GM18951 (cell line): ENCODE results near the gene RAD51B.
"Not testable (repeated sequence)": the region's sequence is repeated elsewhere in the genome, so short reads cannot be mapped to it uniquely, and the experiment has no call there.

Experiments used
- POLR2A ChIP-seq: IDR thresholded peaks from 4 replicates; pipeline ENCODE4 v1.6.1; 2011; ENCODE audit warnings: mild to moderate bottlenecking; ENCODE audit not compliant: insufficient read length, insufficient read depth; ENCODE audit errors: extremely low read depth
- in situ Hi-C: fragments of 300-500 bp; cut with MboI; formaldehyde crosslinking; loops from one replicate; pipeline ENCODE4 v1.12.0; 2022; ENCODE audit warnings: low sequenced_read_pairs, mixed read lengths, inconsistent platforms; ENCODE audit not compliant: unreplicated experiment

RAD51B gene

DNA sequence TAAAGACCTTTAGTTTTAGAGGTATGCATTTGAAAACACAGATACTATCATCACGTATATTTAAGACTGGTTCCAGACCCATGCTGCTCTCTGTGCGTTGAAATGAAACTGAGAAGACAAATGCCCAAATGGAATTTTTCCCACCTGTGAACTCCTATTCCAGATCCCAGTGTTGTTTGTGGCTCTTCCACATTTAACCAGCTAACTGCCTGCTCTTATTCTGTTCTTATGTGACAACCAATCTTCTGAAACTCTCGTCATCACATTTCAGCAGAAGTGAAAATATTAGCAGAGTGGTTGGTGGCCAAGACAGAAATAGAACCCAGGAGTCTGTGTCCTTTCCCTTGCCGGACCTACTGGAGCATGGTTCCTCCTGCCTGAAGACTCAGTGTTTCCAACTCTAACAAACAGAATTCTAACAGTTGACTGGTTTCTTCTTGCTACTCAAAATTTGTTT, 460.2 kb downstream of the RAD51B start:
- TF ChIP-seq POLR2A = peak; percentile 56
- in situ Hi-C loops = loop anchor here (10.0 kb wide), 1 partner anchor 515 kb away; the partner anchor contains the start of gene ZFP36L1

DNA sequence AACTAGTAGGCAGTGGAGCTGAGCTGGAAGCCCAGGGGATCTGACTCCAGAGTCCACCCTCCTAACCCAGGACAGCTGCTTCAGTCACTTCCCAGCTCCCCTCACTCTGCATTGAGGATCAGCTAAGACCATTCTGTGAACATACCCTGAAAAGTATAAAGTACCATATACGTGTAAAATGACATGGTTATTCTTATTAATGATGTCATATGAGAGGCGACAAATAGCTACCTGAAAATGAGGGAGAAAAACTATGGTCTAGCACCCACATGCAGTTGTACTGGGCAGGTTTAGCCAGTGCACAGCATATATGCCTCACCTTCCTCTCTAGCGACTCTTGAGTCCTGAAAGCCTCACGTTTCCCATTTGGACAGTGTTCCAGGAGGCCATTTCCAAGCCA, 461.9 kb downstream of the RAD51B start:
- TF ChIP-seq POLR2A = no peak
- in situ Hi-C loops = no loop called here

GRCh38 chr14:68282479-68283377, 463.1 kb downstream of the RAD51B start:
- in situ Hi-C loops = no loop called here
- TF ChIP-seq POLR2A = no peak

GRCh38 chr14:68283378-68284123, 464.0 kb downstream of the RAD51B start:
- TF ChIP-seq POLR2A = peak; percentile 51
- in situ Hi-C loops = no loop called here

- in situ Hi-C loops = no loop called here
- no peak for TF ChIP-seq POLR2A
These were observed 464.8 kb downstream of the RAD51B start for GRCh38 chr14:68284333-68284732.

DNA sequence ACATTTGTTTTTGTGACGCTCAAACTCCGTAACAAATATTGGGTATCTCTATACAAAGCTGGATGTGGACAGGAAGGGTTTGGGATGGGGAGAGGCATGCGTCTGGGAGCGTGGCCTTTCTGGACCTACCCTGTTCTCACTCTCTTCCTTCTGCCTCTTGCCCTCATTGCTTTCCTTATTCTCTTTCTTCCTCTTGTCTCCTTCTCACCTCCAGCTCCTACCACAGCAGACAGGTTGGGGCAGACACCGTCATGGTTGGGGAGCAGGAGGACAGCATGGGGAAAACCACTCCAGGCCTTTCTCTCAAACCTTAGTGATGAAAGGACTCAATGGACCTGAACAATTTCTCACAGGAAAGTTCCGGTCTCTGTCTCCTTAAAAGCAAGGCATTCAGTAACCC, 465.3 kb downstream of the RAD51B start:
- in situ Hi-C loops = no loop called here
- TF ChIP-seq POLR2A = no peak

DNA sequence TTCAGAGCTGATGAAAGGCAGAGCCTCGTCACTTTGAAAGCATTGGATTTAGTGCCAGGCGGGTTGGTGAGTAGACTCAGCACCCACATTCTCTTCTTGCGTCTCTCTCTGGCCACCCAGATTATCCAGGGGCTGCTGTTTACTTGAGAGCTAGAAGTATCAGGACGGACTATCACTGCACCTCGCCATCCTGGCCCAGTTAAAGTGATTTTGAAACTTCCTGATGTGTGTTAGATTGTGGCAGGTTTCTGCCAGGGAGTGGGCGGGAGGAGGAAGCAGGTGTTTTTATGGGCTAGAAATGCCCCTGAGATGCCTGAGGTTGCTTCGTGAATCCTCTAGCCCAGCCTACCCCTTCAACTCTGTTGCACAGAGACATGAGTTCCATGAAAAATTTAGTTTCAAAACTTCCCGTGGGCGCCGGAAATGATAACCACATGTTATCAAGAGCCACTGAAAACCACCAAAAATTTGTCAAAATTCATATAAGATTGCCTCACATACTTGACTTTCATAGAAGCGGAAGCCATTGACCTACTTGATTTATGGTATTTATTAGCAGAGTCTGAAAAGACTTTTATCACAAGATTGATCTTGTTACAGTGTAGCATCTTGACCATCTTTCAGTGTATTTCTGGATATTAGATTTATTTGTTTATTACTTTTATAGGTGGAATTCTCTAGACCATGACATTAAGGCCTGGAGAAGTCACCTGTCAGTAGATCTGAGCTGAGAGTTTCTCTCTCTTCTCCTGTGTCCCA, 466.0 kb downstream of the RAD51B start:
- in situ Hi-C loops = no loop called here
- TF ChIP-seq POLR2A = peak; percentile 52

DNA sequence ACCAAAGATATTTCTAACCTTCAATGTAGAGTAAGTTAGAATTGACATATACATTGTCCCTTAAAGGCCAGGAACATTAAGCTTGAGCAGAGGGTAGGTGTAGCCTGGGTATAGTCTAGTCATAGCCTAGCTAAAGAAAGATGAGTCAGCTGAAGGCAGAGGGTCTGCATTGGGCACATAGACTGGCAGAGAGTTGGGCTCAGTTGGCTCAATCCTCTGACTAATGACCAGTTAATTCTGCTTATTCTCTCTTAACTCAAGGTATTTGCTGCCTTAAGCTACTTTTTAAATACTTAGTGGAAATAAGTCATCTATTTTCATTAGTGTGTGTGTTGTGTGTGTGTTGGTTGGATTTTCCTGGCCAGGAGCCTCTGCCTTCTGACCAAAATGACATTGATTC, 467.1 kb downstream of the RAD51B start:
- in situ Hi-C loops = no loop called here
- TF ChIP-seq POLR2A = no peak

GRCh38 chr14:68289452-68289851, 469.9 kb downstream of the RAD51B start:
- in situ Hi-C loops = not testable (repeated sequence)

DNA sequence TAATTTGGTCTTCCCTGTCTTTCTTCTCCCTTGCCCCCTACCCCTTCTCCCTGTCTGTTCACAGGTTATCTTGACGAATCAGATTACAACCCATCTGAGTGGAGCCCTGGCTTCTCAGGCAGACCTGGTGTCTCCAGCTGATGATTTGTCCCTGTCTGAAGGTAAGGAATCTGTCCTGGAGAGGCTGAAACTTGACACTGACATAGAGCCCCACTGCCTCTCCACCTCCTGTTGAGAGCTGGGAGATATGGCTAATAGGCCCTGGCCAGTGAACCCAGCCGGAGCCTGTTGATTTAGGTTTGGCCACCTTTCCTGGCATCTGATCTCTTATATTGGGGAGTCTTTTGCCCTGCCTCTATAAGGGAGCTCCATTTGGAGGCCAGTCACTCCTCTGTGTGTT, 472.2 kb downstream of the RAD51B start:
- TF ChIP-seq POLR2A = no peak
- in situ Hi-C loops = no loop called here

DNA sequence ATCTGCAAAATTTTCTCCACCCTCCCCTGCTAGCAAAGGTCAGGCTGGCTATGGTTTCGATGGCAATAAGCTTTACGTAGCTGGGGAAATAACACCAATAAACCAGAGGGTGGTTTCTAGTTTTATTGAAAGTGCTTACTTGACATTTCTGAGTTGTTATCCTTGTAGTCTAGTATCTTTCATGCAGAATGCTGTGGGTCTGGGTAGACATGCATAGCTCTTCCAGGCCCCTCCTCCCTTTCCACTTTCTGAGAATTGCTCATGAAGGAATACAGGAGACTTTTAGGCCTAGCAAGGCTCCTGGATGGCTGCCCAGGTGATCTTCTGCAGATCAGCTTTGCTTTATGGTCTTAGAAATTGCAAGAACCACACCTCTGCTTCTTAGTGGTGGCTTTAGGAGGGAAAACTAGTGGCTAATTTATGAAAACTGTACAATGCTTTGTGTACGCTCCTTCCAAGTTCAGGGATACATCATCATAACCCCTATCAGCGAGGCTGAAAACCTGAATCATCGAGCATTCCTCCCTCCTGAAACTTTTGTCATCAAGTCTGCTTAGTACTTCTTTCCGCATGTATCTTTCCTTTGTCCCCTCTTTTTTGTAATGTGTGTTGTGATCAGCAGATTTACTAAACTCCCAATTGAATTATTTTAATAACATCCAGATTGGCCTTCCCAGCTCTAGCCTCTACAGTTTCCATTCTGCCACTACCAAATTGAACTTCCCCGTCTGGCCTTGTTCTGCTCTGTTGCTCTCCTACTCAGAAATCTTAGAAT, 473.0 kb downstream of the RAD51B start:
- no peak for TF ChIP-seq POLR2A
- in situ Hi-C loops = no loop called here

DNA sequence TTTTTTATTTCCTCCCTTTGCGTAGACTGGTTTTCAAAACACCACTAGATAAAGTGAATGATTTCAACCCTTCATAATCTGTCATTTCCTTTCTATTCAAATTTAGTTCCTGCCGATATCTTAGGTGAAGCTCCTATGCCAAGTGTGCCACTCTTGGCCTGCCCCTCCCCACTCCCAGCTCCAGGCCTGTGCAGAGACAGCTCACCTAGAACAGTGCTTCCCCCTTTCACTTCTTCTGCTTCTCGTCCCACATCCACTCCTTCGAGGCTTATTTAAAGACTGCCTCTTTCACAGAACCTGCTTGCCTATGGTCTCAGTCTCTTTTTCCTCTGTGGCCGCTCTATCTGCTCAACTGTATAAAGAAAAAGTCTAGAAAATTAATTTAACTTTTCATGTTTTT, 473.8 kb downstream of the RAD51B start:
- in situ Hi-C loops = no loop called here
- TF ChIP-seq POLR2A = peak; percentile 18
